Body of pancreas (tissue), 4 donors: Measurements from ENCODE around the gene WDR64. TPM values are rescaled to one million over a fixed set of nuclear protein-coding genes. Genes with fewer than 3 reads are reported as not detected.

ENCODE experiments used
- ATAC-seq: fragments of 150-250 bp; one replicate; pipeline ENCODE4 v1.9.1; 2016
- DNase-seq, 4 donors: peaks; one replicate each; pipeline ENCODE4 v3.0.0-alpha.2; 2019
- H3K27ac ChIP-seq, 4 donors: fragments of 200-600 bp; sonication (generic); 1 replicate in 3 of 4; 2 replicates in 1 of 4; pipeline versions ENCODE4 v1.5.1 to v1.6.1; 2016 to 2019; ENCODE audit warnings: mild to moderate bottlenecking in 1 of 4, mixed read lengths in 1 of 4, moderate library complexity in 1 of 4
- H3K27me3 ChIP-seq, 2 donors: fragments of 200-600 bp; sonication (generic); one replicate each; pipeline ENCODE4 v1.6.0; 2016; ENCODE audit warnings: mild to moderate bottlenecking in 1 of 2
- H3K36me3 ChIP-seq, 2 donors: fragments of 200-600 bp; sonication (generic); replicated peaks in 1 of 2; 2 replicates each; pipeline ENCODE4 v1.5.1; 2016; ENCODE audit warnings: low read depth in 2 of 2; ENCODE audit not compliant: insufficient read depth in 1 of 2
- H3K4me1 ChIP-seq: fragments of 200-600 bp; sonication (generic); one replicate; pipeline ENCODE4 v1.6.0; 2016
- H3K4me3 ChIP-seq, 2 donors: fragments of 200-600 bp; sonication (generic); 1 replicate in 1 of 2; 2 replicates in 1 of 2; pipeline ENCODE4 v1.5.1; 2016 to 2019
- H3K9me3 ChIP-seq, 3 donors: fragments of 200-600 bp; sonication (generic); 1 replicate in 2 of 3; 2 replicates in 1 of 3; pipeline ENCODE4 v1.5.1; 2016
- POLR2A ChIP-seq, 3 donors: fragments of 450-650 bp; IDR thresholded peaks; one replicate each; pipeline ENCODE4 v1.6.1; 2016; ENCODE audit warnings: antibody characterized with exemption in 3 of 3, mild to moderate bottlenecking in 2 of 3
- WGBS, 2 donors: methylation state at CpG; one replicate each; pipeline ENCODE4 v1.1.5; 2017; 5-methylcytosine and 5-hydroxymethylcytosine counted together
- intact Hi-C: fragments of 100-400 bp; cut with DNase I; formaldehyde crosslinking; loops from one replicate; pipeline ENCODE4 v1.15.1; 2023
- total RNA-seq, 2 donors: library from RNA; depleted of rRNA; stranded (reverse); fragments of >200 nt; gene quantifications; one replicate each; pipeline ENCODE4 v1.1.0, GENCODE V29; 2016
- TF ChIP-seq, protein P1 (sequence below), 7 experiments: fragments of 450-650 bp in 4 of 7; fragments of 200-600 bp in 3 of 7; sonication (generic) in 3 of 7; IDR thresholded peaks; one replicate each; pipeline ENCODE4 v1.5.1; 2016 to 2019; ENCODE audit warnings: antibody characterized with exemption in 7 of 7

WDR64 gene
- total RNA-seq, 2 donors from 2014 or later, result not detected

DNA sequence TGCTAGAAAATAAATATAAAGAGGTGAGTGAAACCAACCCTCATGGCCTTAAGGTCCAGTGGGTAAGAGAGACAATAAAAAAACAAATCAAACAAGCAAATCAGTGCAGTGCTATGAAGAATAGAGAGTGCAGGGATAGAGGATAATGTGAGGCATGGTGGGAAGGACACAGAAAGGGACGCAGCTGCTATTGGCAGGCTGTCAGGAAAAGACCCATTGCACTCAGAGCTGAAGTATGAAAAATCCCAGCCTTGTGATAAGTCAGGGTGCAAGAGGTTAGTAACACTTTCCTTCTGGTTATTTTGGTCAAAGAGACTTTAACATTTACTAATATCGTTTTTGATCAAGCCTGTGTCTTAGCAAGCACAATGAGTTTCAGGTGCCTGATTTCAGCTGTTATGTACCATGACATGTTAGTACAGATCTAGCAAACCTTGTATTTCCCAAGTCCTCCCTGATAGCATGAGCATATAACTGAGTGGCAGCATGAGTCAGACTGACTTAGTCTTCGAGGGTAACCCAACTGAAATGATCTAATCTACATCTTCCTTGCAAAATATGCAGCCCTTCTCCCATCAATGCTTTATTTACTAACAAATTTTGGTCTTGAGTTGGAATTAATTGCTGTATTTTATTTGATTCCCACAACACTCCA is 43.6 kb upstream of the WDR64 start:
- Histone ChIP-seq H3K9me3 (no peaks in the 10 kb centered on the region), H3K36me3 (no peaks in the 10 kb centered on the region), H3K27me3 (no peaks in the 10 kb centered on the region), H3K4me1 (peaks cover 22% of the 10 kb centered on the region), H3K4me3 (no peak overlapping the region), H3K27ac (no peak overlapping the region)
- WGBS, 2 donors, result 40% methylated on average over 3 of the region's 3 CpGs
- TF ChIP-seq, protein P1, sequence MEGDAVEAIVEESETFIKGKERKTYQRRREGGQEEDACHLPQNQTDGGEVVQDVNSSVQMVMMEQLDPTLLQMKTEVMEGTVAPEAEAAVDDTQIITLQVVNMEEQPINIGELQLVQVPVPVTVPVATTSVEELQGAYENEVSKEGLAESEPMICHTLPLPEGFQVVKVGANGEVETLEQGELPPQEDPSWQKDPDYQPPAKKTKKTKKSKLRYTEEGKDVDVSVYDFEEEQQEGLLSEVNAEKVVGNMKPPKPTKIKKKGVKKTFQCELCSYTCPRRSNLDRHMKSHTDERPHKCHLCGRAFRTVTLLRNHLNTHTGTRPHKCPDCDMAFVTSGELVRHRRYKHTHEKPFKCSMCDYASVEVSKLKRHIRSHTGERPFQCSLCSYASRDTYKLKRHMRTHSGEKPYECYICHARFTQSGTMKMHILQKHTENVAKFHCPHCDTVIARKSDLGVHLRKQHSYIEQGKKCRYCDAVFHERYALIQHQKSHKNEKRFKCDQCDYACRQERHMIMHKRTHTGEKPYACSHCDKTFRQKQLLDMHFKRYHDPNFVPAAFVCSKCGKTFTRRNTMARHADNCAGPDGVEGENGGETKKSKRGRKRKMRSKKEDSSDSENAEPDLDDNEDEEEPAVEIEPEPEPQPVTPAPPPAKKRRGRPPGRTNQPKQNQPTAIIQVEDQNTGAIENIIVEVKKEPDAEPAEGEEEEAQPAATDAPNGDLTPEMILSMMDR (IDR thresholded peaks at IDR 0.05), result no peak
- ATAC-seq (no peak), DNase-seq (no peak)
- intact Hi-C loops, result no loop called here

GRCh38 chr1:241610056-241610815 is 41.8 kb upstream of the WDR64 start:
- H3K27me3 ChIP-seq, result no peaks in the 10 kb centered on the region

GRCh38 chr1:241611063-241611462 is 41.0 kb upstream of the WDR64 start:
- Histone ChIP-seq H3K4me1 (peaks cover 37% of the 10 kb centered on the region), H3K4me3 (no peak overlapping the region), H3K36me3 (no peaks in the 10 kb centered on the region), H3K9me3 (no peaks in the 10 kb centered on the region), H3K27me3 (no peaks in the 10 kb centered on the region), H3K27ac (no peak overlapping the region)
- DNase-seq (no peak), ATAC-seq (peak; percentile 76)
- 0 to 11% methylated on average over 3 of the region's 3 CpGs for WGBS, 2 donors
- intact Hi-C loops, result no loop called here
- TF ChIP-seq POLR2A (IDR thresholded peaks at IDR 0.05), result no peak
- TF ChIP-seq, protein P1 (IDR thresholded peaks at IDR 0.05), result peak; percentile 24 to 76 (median 72)

More at GRCh38 chr1:241610056-241610815, 41.8 kb upstream of the WDR64 start:
- Histone ChIP-seq H3K36me3 (no peaks in the 10 kb centered on the region), H3K4me3 (no peak overlapping the region), H3K9me3 (no peaks in the 10 kb centered on the region), H3K4me1 (peaks cover 29% of the 10 kb centered on the region), H3K27ac (no peak overlapping the region)
- TF ChIP-seq, protein P1 (IDR thresholded peaks at IDR 0.05), result no peak
- TF ChIP-seq POLR2A (IDR thresholded peaks at IDR 0.05), result no peak
- 15 to 19% methylated on average over 8 of the region's 8 CpGs for WGBS, 2 donors
- ATAC-seq (peak; percentile 65), DNase-seq (peak; percentile 32 to 65 (median 50))
- intact Hi-C loops, result no loop called here

GRCh38 chr1:241611736-241612135 is 40.3 kb upstream of the WDR64 start:
- no peaks in the 10 kb centered on the region for H3K36me3 ChIP-seq
- intact Hi-C loops, result no loop called here
- no peaks in the 10 kb centered on the region for H3K9me3 ChIP-seq
- no peak for DNase-seq
- H3K4me1 ChIP-seq, result peaks cover 38% of the 10 kb centered on the region
- no peak for ATAC-seq
- TF ChIP-seq, protein P1 (IDR thresholded peaks at IDR 0.05), result no peak
- no peak for TF ChIP-seq POLR2A (IDR thresholded peaks at IDR 0.05)
- no peak overlapping the region for H3K4me3 ChIP-seq
- WGBS, 2 donors, result 65 to 88% methylated on average over 1 of the region's 1 CpG
- no peaks in the 10 kb centered on the region for H3K27me3 ChIP-seq
- H3K27ac ChIP-seq, result no peak overlapping the region
